Hepatocyte (in vitro differentiated cells): ENCODE measurements around the gene EGFL7.

ENCODE experiments used
- CTCF ChIP-seq: fragments of 200-600 bp; sonication (generic); IDR thresholded peaks from 2 replicates; pipeline ENCODE4 v1.5.1; 2016; ENCODE audit warnings: antibody characterized with exemption, mild to moderate bottlenecking; ENCODE audit not compliant: poor library complexity
- EZH2phosphoT487 ChIP-seq: fragments of 200-600 bp; sonication (generic); IDR thresholded peaks from one replicate; pipeline ENCODE4 v1.6.1; 2018; ENCODE audit warnings: antibody characterized with exemption, mild to moderate bottlenecking, low read depth, moderate library complexity; ENCODE audit not compliant: unreplicated experiment, severe bottlenecking

GRCh38 chr9:136613824-136614371 lies 48.8 kb upstream of the EGFL7 start:
- no peak for TF ChIP-seq CTCF
- no peak for TF ChIP-seq EZH2phosphoT487
